ENCODE measurements around the gene GPBP1L1. TPM values are rescaled to one million over a fixed set of nuclear protein-coding genes. Genes with fewer than 3 reads are reported as not detected.

The GPBP1L1 gene
- total and polyA plus RNA-seq, 2 of the 4 experiments (the other 2 are of a cell fraction): 31.5 to 57.4 TPM

DNA sequence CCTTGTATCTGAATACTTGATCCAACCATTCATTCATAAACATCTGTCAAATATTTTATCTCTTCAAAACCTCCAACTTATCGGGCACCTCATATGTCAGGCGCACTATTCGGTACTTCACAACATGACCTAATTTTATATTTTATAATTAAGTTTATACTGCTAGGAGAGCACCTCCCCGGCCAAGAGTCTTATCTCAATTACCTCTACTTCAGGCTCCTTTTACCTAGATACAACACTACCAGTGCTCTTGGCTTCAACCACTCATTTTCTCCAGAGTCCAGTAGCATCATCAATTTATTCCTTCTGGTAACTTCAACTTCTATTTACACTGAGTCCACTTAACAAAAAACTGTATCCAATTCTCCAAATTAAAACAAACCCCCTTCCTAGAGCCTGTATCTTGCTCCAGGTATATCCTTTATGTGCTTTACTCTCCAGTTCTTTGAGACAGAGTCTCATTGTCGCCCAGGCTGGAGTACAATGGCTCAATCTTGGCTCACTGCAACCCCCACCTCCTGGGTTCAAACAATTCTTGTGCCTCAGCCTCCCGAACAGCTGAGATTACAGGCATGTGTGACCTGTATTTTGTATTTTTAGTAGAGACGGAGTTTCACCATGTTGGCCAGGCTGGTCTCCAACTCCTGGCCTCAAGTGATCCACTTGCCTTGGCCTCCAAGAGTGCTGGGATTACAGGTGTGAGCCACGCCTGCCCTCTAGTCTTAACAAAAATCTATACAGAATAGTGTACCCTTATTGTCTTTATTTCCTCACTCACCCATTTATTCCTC is 18.8 kb downstream of the GPBP1L1 start:
- Histone ChIP-seq H2AK9ac (replicated peaks; ENCODE audit: low read depth, low read length, poor library complexity) (no peak overlapping the region), H4K20me1 (ENCODE audit: insufficient read depth, low read length) (peaks cover 77% of the 10 kb centered on the region), H4K5ac (ENCODE audit: low read depth, low read length) (no peak overlapping the region)

More for the DNA sequence above, 18.8 kb downstream of the GPBP1L1 start:
- H2BK15ac ChIP-seq (ENCODE audit: low read depth, low read length): no peak overlapping the region
- no peak for DNase-seq
- H3K23ac ChIP-seq (ENCODE audit: low read depth, low read length): no peak overlapping the region
- no peak overlapping the region for H3K4me2 ChIP-seq (ENCODE audit: low read depth, low read length)
- ChIA-PET POLR2A (ENCODE audit: unreplicated experiment) (no interaction called here), CTCF (no interaction called here)
- H2BK120ac ChIP-seq (ENCODE audit: low read depth, low read length): no peak overlapping the region
- H3K27me3 ChIP-seq (ENCODE audit: control insufficient read depth, insufficient read depth, low read length): no peaks in the 10 kb centered on the region
- H3K27ac ChIP-seq (ENCODE audit: insufficient read depth, low read length): no peak overlapping the region
- dilution Hi-C loops (cut with HindIII; ENCODE audit: low sequenced_read_pairs, unreplicated experiment) (no loop called here), in situ Hi-C loops (cut with MboI; ENCODE audit: low sequenced_read_pairs) (no loop called here), intact Hi-C loops (cut with micrococcal nuclease) (no loop called here)
- no peak overlapping the region for H2AFZ ChIP-seq (replicated peaks; ENCODE audit: low read length, poor library complexity)
- H3K9me1 ChIP-seq (ENCODE audit: insufficient read depth, low read length): peaks cover 13% of the 10 kb centered on the region
- no peak for ATAC-seq (ENCODE audit: low read depth)
- no peak overlapping the region for H4K8ac ChIP-seq (ENCODE audit: low read depth in 2 of 2, low read length in 2 of 2)
- H3K56ac ChIP-seq (ENCODE audit: extremely low read depth, insufficient read depth, low read length): no peak overlapping the region
- no peak overlapping the region for H3K9ac ChIP-seq (ENCODE audit: low read depth, low read length)
- H3K14ac ChIP-seq (replicated peaks; ENCODE audit: low read depth, low read length): no peak overlapping the region
- no peak overlapping the region for H3K4me3 ChIP-seq (ENCODE audit: insufficient read depth, low read depth, low read length)
- no peak overlapping the region for H4K91ac ChIP-seq (ENCODE audit: insufficient read depth, low read depth, low read length)
- H2BK5ac ChIP-seq (ENCODE audit: low read depth, low read length, poor library complexity, severe bottlenecking): no peak overlapping the region
- no peaks in the 10 kb centered on the region; the same call in 1 of the 2 replicates for H3K36me3 ChIP-seq (ENCODE audit: control insufficient read depth, insufficient read depth, low read length)
- H3K18ac ChIP-seq (ENCODE audit: low read depth, low read length): no peak overlapping the region
- H3K9me3 ChIP-seq (ENCODE audit: control insufficient read depth, insufficient read depth, low read length): no peaks in the 10 kb centered on the region
- H3K79me1 ChIP-seq (ENCODE audit: low read depth in 1 of 2, low read length in 2 of 2): peaks cover 12 to 66% of the 10 kb centered on the region in 2 experiments
- H2AK5ac ChIP-seq (ENCODE audit: low read depth, low read length): no peak overlapping the region
- TF ChIP-seq, protein P1, sequence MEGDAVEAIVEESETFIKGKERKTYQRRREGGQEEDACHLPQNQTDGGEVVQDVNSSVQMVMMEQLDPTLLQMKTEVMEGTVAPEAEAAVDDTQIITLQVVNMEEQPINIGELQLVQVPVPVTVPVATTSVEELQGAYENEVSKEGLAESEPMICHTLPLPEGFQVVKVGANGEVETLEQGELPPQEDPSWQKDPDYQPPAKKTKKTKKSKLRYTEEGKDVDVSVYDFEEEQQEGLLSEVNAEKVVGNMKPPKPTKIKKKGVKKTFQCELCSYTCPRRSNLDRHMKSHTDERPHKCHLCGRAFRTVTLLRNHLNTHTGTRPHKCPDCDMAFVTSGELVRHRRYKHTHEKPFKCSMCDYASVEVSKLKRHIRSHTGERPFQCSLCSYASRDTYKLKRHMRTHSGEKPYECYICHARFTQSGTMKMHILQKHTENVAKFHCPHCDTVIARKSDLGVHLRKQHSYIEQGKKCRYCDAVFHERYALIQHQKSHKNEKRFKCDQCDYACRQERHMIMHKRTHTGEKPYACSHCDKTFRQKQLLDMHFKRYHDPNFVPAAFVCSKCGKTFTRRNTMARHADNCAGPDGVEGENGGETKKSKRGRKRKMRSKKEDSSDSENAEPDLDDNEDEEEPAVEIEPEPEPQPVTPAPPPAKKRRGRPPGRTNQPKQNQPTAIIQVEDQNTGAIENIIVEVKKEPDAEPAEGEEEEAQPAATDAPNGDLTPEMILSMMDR (conservative IDR thresholded peaks at IDR 0.05; ENCODE audit: low read depth, low read length): no peak
- TF ChIP-seq SMC3 (IDR thresholded peaks at IDR 0.05; ENCODE audit: low read depth, low read length): no peak
- TF ChIP-seq, protein P2, sequence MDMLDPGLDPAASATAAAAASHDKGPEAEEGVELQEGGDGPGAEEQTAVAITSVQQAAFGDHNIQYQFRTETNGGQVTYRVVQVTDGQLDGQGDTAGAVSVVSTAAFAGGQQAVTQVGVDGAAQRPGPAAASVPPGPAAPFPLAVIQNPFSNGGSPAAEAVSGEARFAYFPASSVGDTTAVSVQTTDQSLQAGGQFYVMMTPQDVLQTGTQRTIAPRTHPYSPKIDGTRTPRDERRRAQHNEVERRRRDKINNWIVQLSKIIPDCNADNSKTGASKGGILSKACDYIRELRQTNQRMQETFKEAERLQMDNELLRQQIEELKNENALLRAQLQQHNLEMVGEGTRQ (IDR thresholded peaks at IDR 0.05; ENCODE audit: low read depth, low read length): no peak
- TF ChIP-seq RAD21 (IDR thresholded peaks at IDR 0.05; ENCODE audit: low read length): no peak
- TF ChIP-seq, protein P3, sequence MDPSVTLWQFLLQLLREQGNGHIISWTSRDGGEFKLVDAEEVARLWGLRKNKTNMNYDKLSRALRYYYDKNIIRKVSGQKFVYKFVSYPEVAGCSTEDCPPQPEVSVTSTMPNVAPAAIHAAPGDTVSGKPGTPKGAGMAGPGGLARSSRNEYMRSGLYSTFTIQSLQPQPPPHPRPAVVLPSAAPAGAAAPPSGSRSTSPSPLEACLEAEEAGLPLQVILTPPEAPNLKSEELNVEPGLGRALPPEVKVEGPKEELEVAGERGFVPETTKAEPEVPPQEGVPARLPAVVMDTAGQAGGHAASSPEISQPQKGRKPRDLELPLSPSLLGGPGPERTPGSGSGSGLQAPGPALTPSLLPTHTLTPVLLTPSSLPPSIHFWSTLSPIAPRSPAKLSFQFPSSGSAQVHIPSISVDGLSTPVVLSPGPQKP (IDR thresholded peaks at IDR 0.05; ENCODE audit: borderline replicate concordance, low read depth, low read length): no peak
- no peak for TF ChIP-seq CEBPB (IDR thresholded peaks at IDR 0.05; ENCODE audit: low read depth, low read length)
- no peak overlapping the region for H3K4ac ChIP-seq (ENCODE audit: low read depth, low read length)
- 86% methylated on average over 1 of the region's 8 CpGs; no CpG with 5 or more reads in 1 of the 2 experiments for WGBS, 2 experiments (ENCODE audit: extremely low coverage in 2 of 2, insufficient read length in 1 of 2)
- peaks cover 6% of the 10 kb centered on the region for H3K4me1 ChIP-seq (ENCODE audit: control insufficient read depth, insufficient read depth, low read length)
- H2BK20ac ChIP-seq (ENCODE audit: low read depth, low read length): no peak overlapping the region
- no TSS peak for BruUV-seq (replicated peaks)
